ENCODE results near the gene GNAS. TPM values are rescaled to one million over a fixed set of nuclear protein-coding genes. Genes with fewer than 3 reads are reported as not detected.
"Not testable (repeated sequence)": the region's sequence is repeated elsewhere in the genome, so short reads cannot be mapped to it uniquely, and the experiment has no call there.

Gene GNAS
- total and polyA plus RNA-seq, 4 experiments from 2014 or later = 70.1 to 645 (median 412) TPM

DNA sequence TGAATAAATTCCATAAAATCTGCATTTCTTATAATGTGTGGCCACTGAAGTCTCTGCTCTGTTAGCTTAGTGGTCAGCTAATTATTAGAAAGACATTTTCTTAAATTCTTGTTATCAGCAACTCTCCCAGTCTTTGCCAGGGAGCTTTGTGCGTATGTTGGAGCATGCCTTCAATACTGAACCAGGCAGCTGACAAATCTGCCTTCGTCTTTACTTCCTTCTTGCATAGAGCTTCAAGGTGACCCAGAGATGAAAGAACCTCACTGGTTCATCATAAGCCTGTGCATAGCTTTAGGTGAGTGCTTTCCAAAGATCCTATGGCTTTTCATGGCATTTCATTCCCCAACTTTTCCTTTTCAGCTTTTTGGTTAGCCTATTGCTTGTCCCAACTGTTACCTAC lies 85.6 kb downstream of the GNAS start:
- ChIA-PET POLR2A (ENCODE audit: partially characterized antibody) (no interaction called here), CTCF (ENCODE audit: partially characterized antibody) (interaction anchor here (2.1 kb wide), 1 partner anchor 68 kb away, joined by 5 read pairs; no protein-coding TSS in a partner anchor)
- Mint-ChIP-seq H3K9me3 (peaks cover 0 to 11% (median 5%) of the 10 kb centered on the region in 8 donors), H3K4me1 (no peaks in the 10 kb centered on the region), H3K27me3 (peaks cover 19% of the 10 kb centered on the region in 2 donors), H3K27ac (no peak overlapping the region), H3K4me3 (no peak overlapping the region), H3K36me3 (peaks cover 0 to 4% of the 10 kb centered on the region in 2 donors)
- Histone ChIP-seq H3K27me3 (ENCODE audit: insufficient read depth, low read length) (peaks cover 9% of the 10 kb centered on the region), H3K9me3 (ENCODE audit: control insufficient read depth in 1 of 2, low read length in 2 of 2) (no peaks in the 10 kb centered on the region), H3K36me3 (ENCODE audit: insufficient read depth, low read length) (no peaks in the 10 kb centered on the region), H3K4me1 (ENCODE audit: insufficient read depth, low read length) (no peaks in the 10 kb centered on the region), H3K27ac (ENCODE audit: low read depth, low read length) (no peak overlapping the region), H3K4me3 (ENCODE audit: low read length in 2 of 2) (no peak overlapping the region)
- intact Hi-C loops (cut with micrococcal nuclease) = no loop called here
- no peak for DNase-seq

DNA sequence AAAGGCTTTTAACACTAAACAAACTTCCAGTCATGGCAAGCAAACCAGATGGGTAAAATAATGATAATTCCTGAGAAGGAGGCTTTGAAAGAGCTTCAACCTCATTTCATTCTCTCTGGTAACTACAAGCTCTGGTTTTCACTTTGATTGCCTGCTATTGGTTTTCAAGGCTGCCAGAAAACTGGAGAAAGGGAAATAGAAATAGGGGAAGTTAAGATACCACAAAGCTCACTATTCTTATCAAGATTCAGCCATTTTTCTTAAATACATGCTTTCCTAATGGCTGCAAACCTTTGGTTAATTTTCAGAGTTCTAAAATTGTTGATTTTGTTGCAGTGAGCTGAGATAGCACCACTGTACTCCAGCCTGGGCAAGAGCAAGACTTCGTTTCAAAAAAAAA lies 86.0 kb downstream of the GNAS start:
- Mint-ChIP-seq H3K36me3 (peaks cover 0 to 4% of the 10 kb centered on the region in 2 donors), H3K9me3 (peaks cover 0 to 11% (median 5%) of the 10 kb centered on the region in 8 donors), H3K27ac (no peak overlapping the region), H3K4me1 (no peaks in the 10 kb centered on the region), H3K4me3 (no peak overlapping the region), H3K27me3 (peaks cover 17 to 19% of the 10 kb centered on the region in 2 donors)
- Histone ChIP-seq H3K4me1 (ENCODE audit: insufficient read depth, low read length) (no peaks in the 10 kb centered on the region), H3K4me3 (ENCODE audit: low read length in 2 of 2) (no peak overlapping the region), H3K27ac (ENCODE audit: low read depth, low read length) (no peak overlapping the region), H3K36me3 (ENCODE audit: insufficient read depth, low read length) (no peaks in the 10 kb centered on the region), H3K27me3 (ENCODE audit: insufficient read depth, low read length) (peaks cover 9% of the 10 kb centered on the region), H3K9me3 (ENCODE audit: control insufficient read depth in 1 of 2, low read length in 2 of 2) (no peaks in the 10 kb centered on the region)
- CTCF ChIA-PET (ENCODE audit: partially characterized antibody) = interaction anchor here (2.1 kb wide), 1 partner anchor 68 kb away, joined by 5 read pairs; no protein-coding TSS in a partner anchor
- intact Hi-C loops (cut with micrococcal nuclease) = no loop called here
- POLR2A ChIA-PET (ENCODE audit: partially characterized antibody) = no interaction called here
- no peak for DNase-seq

DNA sequence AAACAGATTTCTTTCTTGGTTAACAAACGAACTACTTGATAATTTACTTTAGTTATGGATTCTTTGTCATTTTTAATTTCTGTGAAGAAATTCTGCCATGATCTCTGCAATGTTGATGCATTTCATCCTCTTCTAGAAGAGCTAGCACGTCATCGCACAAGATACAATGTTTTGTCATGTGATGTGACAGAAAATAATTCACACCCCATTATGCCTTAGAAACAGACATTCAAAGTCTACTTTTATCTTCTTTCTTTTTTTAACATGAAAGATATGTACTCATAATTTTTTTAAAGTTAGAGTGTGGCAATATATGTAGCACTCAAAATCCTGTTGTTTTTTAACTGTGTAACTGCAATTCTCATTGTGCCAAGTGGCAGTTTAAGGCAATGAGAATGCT lies 89.0 kb downstream of the GNAS start:
- H3K36me3 ChIP-seq (ENCODE audit: insufficient read depth, low read length) = no peaks in the 10 kb centered on the region
- no peaks in the 10 kb centered on the region for H3K9me3 ChIP-seq (ENCODE audit: control insufficient read depth in 1 of 2, low read length in 2 of 2)
- no peaks in the 10 kb centered on the region for H3K4me1 ChIP-seq (ENCODE audit: insufficient read depth, low read length)
- H3K27me3 Mint-ChIP-seq = peaks cover 7 to 11% of the 10 kb centered on the region in 2 donors
- H3K36me3 Mint-ChIP-seq = no peaks in the 10 kb centered on the region
- H3K4me3 Mint-ChIP-seq = no peak overlapping the region
- H3K27ac ChIP-seq (ENCODE audit: low read depth, low read length) = no peak overlapping the region
- peaks cover 0 to 5% (median 0%) of the 10 kb centered on the region in 8 donors for H3K9me3 Mint-ChIP-seq
- DNase-seq = no peak
- no peaks in the 10 kb centered on the region for H3K4me1 Mint-ChIP-seq
- ChIA-PET POLR2A (ENCODE audit: partially characterized antibody) (no interaction called here), CTCF (ENCODE audit: partially characterized antibody) (no interaction called here)
- intact Hi-C loops (cut with micrococcal nuclease) = no loop called here
- no peak overlapping the region for H3K27ac Mint-ChIP-seq
- H3K4me3 ChIP-seq (ENCODE audit: low read length in 2 of 2) = no peak overlapping the region
- peaks cover 6% of the 10 kb centered on the region for H3K27me3 ChIP-seq (ENCODE audit: insufficient read depth, low read length)

DNA sequence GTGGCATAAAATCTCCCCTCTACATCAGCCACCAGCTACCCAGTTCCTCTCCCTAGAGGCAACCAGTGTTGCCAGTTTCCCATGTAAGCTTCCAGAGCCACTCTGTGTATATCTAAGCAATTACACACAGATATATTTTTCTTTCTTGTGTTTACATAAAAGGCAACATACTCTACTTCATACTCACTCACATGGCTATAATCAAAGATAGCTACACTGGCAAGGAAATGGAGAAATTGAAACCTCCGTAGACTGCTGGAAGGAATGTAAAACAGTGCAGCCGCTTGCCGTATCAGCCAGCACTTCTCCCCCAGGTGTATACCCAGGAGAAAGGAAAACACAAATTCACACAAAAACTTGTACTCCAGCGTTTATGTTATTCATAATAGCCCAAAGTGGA lies 90.0 kb downstream of the GNAS start:
- no peak overlapping the region for H3K4me3 ChIP-seq (ENCODE audit: low read length in 2 of 2)
- H3K27ac ChIP-seq (ENCODE audit: low read depth, low read length) = no peak overlapping the region
- intact Hi-C loops (cut with micrococcal nuclease) = no loop called here
- DNase-seq = no peak
- Mint-ChIP-seq H3K4me3 (no peak overlapping the region), H3K36me3 (no peaks in the 10 kb centered on the region), H3K27me3 (peaks cover 2 to 9% of the 10 kb centered on the region in 2 donors), H3K9me3 (no peaks in the 10 kb centered on the region), H3K27ac (peak overlapping the region in 1 of 7 donors; percentile 10), H3K4me1 (no peaks in the 10 kb centered on the region)
- no peaks in the 10 kb centered on the region for H3K27me3 ChIP-seq (ENCODE audit: insufficient read depth, low read length)
- H3K36me3 ChIP-seq (ENCODE audit: insufficient read depth, low read length) = no peaks in the 10 kb centered on the region
- H3K4me1 ChIP-seq (ENCODE audit: insufficient read depth, low read length) = no peaks in the 10 kb centered on the region
- POLR2A ChIA-PET (ENCODE audit: partially characterized antibody) = no interaction called here
- no peaks in the 10 kb centered on the region for H3K9me3 ChIP-seq (ENCODE audit: control insufficient read depth in 1 of 2, low read length in 2 of 2)
- CTCF ChIA-PET (ENCODE audit: partially characterized antibody) = no interaction called here

DNA sequence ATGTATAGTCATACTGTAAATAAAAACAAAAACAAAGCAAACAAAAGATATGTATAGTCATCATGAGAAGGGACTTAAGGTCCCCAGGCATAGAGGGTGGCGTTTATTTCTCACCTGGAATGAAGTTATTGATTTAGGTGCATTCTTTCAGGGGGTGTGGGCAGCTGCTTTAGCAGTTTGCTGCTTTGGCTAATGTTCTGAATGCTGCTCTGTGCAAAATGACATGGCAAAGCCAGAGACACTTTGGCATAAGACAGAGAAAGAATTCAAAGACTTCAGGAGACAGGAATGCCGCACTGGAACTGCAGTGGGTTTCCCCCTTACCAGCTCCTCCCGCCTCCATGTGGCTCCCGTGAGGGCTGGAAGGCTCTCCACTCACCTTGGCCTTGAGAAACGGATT lies 92.1 kb downstream of the GNAS start:
- no peak overlapping the region for H3K4me3 Mint-ChIP-seq
- H3K9me3 Mint-ChIP-seq = no peaks in the 10 kb centered on the region
- no peaks in the 10 kb centered on the region for H3K4me1 Mint-ChIP-seq
- DNase-seq = no peak
- H3K36me3 Mint-ChIP-seq = no peaks in the 10 kb centered on the region
- H3K27me3 Mint-ChIP-seq = peaks cover 5% of the 10 kb centered on the region in 2 donors
- ChIA-PET CTCF (ENCODE audit: partially characterized antibody) (no interaction called here), POLR2A (ENCODE audit: partially characterized antibody) (no interaction called here)
- no peaks in the 10 kb centered on the region for H3K27me3 ChIP-seq (ENCODE audit: insufficient read depth, low read length)
- H3K4me1 ChIP-seq (ENCODE audit: insufficient read depth, low read length) = no peaks in the 10 kb centered on the region
- H3K9me3 ChIP-seq (ENCODE audit: control insufficient read depth in 1 of 2, low read length in 2 of 2) = no peaks in the 10 kb centered on the region
- H3K27ac ChIP-seq (ENCODE audit: low read depth, low read length) = no peak overlapping the region
- no peak overlapping the region for H3K27ac Mint-ChIP-seq
- H3K4me3 ChIP-seq (ENCODE audit: low read length in 2 of 2) = no peak overlapping the region
- H3K36me3 ChIP-seq (ENCODE audit: insufficient read depth, low read length) = no peaks in the 10 kb centered on the region
- intact Hi-C loops (cut with micrococcal nuclease) = no loop called here

DNA sequence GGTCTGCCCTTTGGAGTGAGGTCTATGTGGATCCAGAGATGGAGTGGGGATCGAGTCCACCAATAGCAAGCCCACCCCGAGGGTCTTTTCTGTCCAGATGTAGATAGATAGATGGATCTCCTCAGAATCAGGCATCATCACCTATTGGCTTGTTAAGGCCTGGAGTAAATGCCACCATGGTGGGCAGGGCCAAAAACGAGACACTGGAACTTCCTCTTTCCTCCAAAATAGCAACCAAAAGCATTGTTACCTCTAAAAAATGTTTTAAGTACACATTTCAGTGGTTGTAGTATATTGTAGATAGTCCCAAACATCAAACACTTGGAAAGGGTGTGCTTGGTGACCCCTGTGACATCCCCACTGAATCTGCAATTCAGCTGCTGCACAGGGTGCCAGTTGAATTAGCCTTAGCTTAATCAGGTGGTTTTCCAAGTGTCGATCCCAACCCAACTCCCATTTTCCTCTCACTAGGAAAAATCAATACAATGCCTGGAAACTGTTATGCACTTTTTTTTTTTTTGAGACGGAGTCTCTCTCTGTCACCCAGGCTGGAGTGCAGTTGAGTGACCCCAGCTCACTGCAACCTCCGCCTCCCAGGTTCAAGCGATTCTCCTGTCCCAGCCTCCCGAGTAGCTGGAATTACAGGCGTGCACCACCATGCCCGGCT lies 93.6 kb downstream of the GNAS start:
- Histone ChIP-seq H3K27ac (ENCODE audit: low read depth, low read length) (no peak overlapping the region), H3K27me3 (ENCODE audit: insufficient read depth, low read length) (no peaks in the 10 kb centered on the region), H3K4me3 (ENCODE audit: low read length in 2 of 2) (no peak overlapping the region), H3K36me3 (ENCODE audit: insufficient read depth, low read length) (no peaks in the 10 kb centered on the region), H3K4me1 (ENCODE audit: insufficient read depth, low read length) (no peaks in the 10 kb centered on the region), H3K9me3 (ENCODE audit: control insufficient read depth in 1 of 2, low read length in 2 of 2) (no peaks in the 10 kb centered on the region)
- H3K4me1 Mint-ChIP-seq = no peaks in the 10 kb centered on the region
- no peaks in the 10 kb centered on the region for H3K9me3 Mint-ChIP-seq
- no peak for DNase-seq
- ChIA-PET POLR2A (ENCODE audit: partially characterized antibody) (no interaction called here), CTCF (ENCODE audit: partially characterized antibody) (no interaction called here)
- H3K27ac Mint-ChIP-seq = no peak overlapping the region
- H3K27me3 Mint-ChIP-seq = peaks cover 3 to 5% of the 10 kb centered on the region in 2 donors
- intact Hi-C loops (cut with micrococcal nuclease) = no loop called here
- no peak overlapping the region for H3K4me3 Mint-ChIP-seq
- no peaks in the 10 kb centered on the region for H3K36me3 Mint-ChIP-seq

DNA sequence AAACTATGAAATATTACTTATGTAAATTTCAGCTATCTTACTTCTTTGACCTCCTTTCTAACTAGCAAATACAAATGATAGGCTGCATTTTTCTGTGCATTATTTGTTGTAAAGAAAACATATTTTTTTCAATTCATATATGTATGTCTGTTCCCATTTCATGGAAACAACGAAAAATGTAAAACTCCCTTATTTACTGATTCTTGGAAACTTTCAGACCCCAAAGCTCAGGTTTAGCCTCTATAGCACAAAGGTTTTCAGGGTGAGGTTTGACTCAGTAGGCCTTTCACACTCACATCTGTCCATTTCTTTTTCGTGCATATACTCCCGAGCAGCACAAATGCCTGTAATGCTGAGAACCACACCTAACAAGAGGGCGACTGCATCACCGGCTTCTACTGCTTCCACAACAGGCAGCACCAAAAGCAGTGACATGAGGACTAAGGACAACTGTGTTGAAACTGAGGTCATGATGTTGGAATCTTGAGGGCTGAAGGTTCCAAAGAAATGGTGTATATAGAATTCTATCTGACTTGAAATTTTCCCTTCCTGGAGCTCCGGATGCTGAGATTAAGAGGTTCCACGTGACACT lies 95.4 kb downstream of the GNAS start:
- H3K4me1 ChIP-seq (ENCODE audit: insufficient read depth, low read length); H3K36me3 ChIP-seq (ENCODE audit: insufficient read depth, low read length); H3K9me3 Mint-ChIP-seq; H3K27ac Mint-ChIP-seq; H3K9me3 ChIP-seq (ENCODE audit: control insufficient read depth in 1 of 2, low read length in 2 of 2); H3K4me1 Mint-ChIP-seq; H3K36me3 Mint-ChIP-seq; CTCF ChIA-PET (ENCODE audit: partially characterized antibody); intact Hi-C loops (cut with micrococcal nuclease); H3K27me3 Mint-ChIP-seq; H3K27ac ChIP-seq (ENCODE audit: low read depth, low read length); POLR2A ChIA-PET (ENCODE audit: partially characterized antibody); H3K4me3 Mint-ChIP-seq; H3K27me3 ChIP-seq (ENCODE audit: insufficient read depth, low read length); DNase-seq; H3K4me3 ChIP-seq (ENCODE audit: low read length in 2 of 2): not testable (repeated sequence)
